BJ (cell line): ENCODE results near the gene CDH23. TPM values are rescaled to one million over a fixed set of nuclear protein-coding genes. Genes with fewer than 3 reads are reported as not detected.

Source experiments
- CTCF ChIA-PET: fragments of 350-600 bp; formaldehyde crosslinking; extraction: SDS; loops from one replicate; lab custom pipeline; 2021; ENCODE audit warnings: antibody characterized with exemption, inconsistent platforms; lab: Yijun Ruan, JAX
- POLR2A ChIA-PET: fragments of 300-600 bp; sonication (Branson Sonifier 250); formaldehyde crosslinking; extraction: SDS; loops from one replicate; lab custom pipeline; 2021; ENCODE audit warnings: antibody characterized with exemption; lab: Charles Lee
- DNase-seq: peaks from one replicate; pipeline ENCODE4 v3.0.0-alpha.2; 2011; ENCODE audit warnings: low read depth
- H3K27me3 ChIP-seq: 2 replicates; pipeline ENCODE4 v1.6.0; 2011; ENCODE audit warnings: low read length; ENCODE audit not compliant: control insufficient read depth, insufficient read depth
- H3K36me3 ChIP-seq: 2 replicates; pipeline ENCODE4 v1.5.1; 2011; ENCODE audit warnings: low read length; ENCODE audit not compliant: control insufficient read depth, insufficient read depth
- H3K4me3 ChIP-seq: 2 replicates; pipeline ENCODE4 v1.5.1; 2011; ENCODE audit warnings: low read depth, mild to moderate bottlenecking, control low read depth, low read length
- CTCF ChIP-seq: IDR thresholded peaks from 2 replicates; pipeline ENCODE4 v1.5.1; 2011; ENCODE audit warnings: low read depth, mild to moderate bottlenecking, control low read depth, inconsistent platforms, low read length, moderate library complexity; ENCODE audit not compliant: insufficient read depth
- polyA plus RNA-seq: library from polyadenylated mRNA; depleted of rRNA; stranded (reverse); fragments of >200 nt; gene quantifications from 2 replicates; pipeline ENCODE4 v1.2.3, GENCODE V29; 2011

The CDH23 gene
- polyA plus RNA-seq, 1 experiment = 0.05 TPM

DNA sequence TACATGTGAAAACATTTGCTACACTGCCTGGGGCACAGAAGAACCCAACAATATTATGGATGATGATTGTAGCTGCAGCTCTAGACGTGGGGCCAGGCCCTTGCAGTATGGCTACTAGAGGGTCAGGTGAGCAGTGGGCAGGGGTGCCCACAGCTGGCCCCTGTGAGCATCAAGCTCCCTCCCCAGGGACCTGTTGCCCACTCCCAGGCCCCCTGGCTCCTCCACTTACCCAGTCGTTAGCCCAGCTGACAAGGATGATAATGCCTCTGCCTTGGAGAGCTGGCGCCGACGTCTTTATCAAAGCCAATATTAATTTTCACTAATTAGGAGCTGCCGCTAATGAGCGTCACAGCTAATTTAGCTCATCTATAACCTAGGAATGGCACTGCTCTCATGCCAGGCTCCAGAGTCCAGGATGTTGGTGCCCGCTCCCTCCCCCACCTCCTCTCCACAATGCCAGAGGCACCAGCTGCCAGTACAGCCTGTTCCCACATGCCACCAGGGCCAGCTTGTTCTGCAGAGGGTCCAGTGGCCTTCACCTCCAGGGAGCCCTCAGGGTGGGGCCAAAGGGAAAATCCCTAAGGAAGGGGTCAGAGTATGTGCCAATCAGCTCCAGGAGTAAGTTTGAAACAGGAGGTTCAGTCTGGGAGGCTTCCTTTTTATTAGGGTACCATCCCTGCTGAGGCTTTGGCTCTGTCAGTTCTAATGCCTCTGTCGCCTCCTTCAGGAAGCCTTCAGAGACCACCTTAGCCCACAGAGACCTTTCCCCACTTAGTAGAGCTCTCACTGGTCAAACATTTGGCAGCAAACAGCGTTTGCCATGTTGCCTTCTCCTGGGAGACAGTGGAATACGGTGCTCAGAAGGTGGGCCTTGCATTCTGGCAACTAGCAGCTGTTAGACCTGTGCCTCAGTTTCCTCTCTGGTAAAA lies 77.2 kb downstream of the CDH23 start:
- DNase-seq = no peak
- H3K27me3 ChIP-seq = peaks cover 7% of the 10 kb centered on the region; the same call in 1 of the 2 replicates
- H3K4me3 ChIP-seq = no peak overlapping the region
- ChIA-PET POLR2A (no interaction called here), CTCF (interaction anchor here (0.9 to 1.2 kb wide), 3 partner anchors 10 to 19 kb away, joined by 3 read pairs; no protein-coding TSS in a partner anchor)
- H3K36me3 ChIP-seq = no peaks in the 10 kb centered on the region
- no peak for TF ChIP-seq CTCF

DNA sequence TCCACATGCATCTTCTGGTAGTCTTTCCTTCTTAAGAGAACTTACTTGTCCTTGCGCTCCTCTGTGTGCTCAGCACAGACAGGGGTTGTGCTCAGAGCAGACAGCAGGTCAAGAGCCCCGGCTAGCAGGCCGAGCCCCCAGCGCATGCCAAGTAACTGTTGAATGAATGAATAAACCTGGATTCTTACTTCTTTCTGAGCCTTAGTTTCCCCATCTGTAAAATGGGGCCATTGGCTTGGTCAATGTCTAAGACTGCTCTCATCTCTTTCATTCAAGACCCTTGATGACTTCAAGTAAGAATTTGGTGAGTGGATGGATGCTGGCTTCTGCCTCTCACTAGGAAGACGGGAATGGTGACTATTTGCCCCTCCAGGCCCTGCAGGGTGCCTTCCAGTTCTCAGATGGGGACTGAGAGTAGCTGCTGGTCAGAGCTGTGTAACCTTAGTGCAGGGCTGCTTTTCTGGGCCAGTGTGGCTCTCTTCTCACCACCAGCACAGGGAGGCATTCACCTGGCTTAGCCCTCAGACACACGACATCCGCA lies 78.1 kb downstream of the CDH23 start:
- no peaks in the 10 kb centered on the region for H3K36me3 ChIP-seq
- H3K4me3 ChIP-seq = no peak overlapping the region
- DNase-seq = no peak
- POLR2A ChIA-PET = no interaction called here
- CTCF ChIA-PET = interaction anchor here (1.2 kb wide), 1 partner anchor 9 kb away, joined by 3 read pairs; no protein-coding TSS in a partner anchor
- peaks cover 10% of the 10 kb centered on the region; the same call in 1 of the 2 replicates for H3K27me3 ChIP-seq
- no peak for TF ChIP-seq CTCF

DNA sequence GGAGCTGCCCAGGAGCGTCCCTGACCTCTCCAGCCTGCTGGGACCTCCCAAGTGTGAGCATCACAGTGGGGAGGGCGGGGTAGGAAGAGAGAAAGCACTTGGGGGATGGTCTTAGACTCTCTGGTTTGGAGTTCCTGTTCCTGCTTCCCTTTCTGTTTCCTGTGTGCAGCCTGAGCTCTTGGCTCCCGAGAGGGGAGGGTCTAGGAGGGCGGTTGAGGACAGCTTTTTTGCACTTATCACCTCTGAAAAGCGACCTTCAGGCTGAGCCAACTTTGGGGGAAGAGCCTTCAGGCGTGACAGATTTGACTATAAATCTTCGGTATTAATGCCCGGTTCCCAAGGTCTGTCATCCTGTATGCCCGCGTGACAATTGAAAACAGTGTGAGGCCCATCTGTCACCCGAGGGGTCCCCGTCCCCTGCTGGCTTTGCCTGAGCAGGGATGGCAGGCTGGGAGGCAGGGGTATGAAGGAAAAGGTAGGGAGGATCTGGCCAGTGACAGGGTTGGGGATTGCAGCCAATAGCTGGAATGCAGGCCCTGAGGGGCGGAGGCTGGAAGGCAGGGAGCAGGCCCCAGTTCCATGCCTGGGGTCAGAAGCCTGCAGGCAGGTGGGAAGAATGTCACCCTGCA lies 78.6 kb downstream of the CDH23 start:
- Histone ChIP-seq H3K27me3 (peaks cover 11% of the 10 kb centered on the region; the same call in 1 of the 2 replicates), H3K4me3 (no peak overlapping the region), H3K36me3 (no peaks in the 10 kb centered on the region)
- POLR2A ChIA-PET = no interaction called here
- CTCF ChIA-PET = no interaction called here
- no peak for TF ChIP-seq CTCF
- DNase-seq = no peak

DNA sequence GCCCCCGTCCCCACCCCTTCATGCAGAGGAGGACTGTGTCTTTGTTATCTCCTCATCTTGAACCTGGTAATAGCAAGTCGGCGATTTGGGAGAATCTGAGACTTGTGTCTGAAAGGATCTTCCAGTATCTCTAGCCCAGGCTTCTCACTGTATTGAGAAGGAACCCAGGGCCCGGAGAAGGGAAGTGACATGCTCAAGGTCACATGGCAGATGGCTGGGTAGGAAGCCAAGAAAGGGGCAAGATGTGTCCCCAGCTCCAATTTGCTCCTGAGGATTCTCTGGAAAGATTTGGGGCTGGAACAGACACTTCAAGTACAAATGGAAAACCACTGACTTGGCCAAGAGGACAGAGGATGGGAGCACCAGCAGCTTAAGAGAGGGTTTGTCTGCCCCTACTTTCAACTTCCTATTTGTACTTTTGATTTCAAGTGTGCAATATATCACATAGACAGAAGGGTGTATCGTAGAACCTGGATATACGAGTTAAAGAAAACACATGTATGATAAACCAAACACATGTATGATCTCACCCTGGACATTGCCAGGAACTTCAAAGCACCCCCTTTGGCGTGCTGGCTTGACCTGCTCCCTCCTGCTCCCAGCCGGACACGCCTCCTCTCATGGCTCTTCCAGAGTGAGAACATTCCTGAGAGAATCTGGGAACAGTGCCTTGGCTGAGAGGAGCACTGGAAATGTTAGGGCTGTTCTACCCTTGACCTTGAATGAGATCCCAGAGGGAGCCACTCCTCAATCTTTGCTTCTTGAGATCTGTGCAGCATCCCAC lies 79.7 kb downstream of the CDH23 start:
- TF ChIP-seq CTCF = no peak
- no peak for DNase-seq
- Histone ChIP-seq H3K4me3 (no peak overlapping the region), H3K36me3 (no peaks in the 10 kb centered on the region), H3K27me3 (peaks cover 11% of the 10 kb centered on the region; the same call in 1 of the 2 replicates)
- POLR2A ChIA-PET = no interaction called here
- CTCF ChIA-PET = no interaction called here
